ENCODE measurements around the gene BORCS5.

Gene BORCS5

DNA sequence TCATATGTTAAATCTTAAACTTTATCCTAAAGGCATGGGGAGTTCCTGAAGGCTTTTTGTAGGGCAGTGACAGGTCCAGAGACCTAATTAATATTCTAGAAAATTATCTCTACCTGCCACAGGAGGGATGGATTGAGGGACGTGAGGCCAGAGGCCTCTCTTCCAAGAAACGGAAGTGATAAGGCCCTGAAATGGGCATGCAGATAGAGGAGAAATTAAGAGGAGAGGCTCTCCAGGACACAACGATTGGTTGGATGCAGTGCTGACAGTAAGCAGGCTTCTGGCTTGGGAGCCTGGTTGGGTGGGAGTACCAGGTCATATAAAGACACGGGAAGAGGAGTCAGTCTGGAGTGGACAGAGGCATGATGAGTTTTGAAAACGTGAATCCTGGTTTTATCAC lies 3.1 kb upstream of the BORCS5 start:
- DNase-seq = no peak

DNA sequence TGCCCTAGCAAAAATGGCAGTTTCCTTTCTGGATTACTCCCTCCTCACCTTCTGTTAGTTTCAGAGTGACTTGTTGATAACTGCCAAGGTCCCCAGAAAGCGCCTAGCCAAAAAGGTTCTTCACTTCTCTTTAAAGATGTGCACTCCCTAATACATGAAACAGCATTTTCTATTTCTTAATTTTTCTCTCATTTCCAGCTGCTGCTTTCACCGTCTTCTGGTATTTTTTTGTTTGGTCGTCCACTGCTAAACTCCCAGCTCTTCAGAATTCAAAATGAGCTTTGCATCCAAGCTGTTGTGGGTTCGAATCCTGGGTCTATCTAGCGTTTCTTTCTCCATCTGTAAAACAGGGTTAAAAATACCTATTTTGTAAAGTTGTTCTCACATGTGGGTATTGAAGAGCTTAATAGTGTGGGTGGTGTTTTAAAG lies 397 bp upstream of the BORCS5 start:
- no peak for DNase-seq

DNA sequence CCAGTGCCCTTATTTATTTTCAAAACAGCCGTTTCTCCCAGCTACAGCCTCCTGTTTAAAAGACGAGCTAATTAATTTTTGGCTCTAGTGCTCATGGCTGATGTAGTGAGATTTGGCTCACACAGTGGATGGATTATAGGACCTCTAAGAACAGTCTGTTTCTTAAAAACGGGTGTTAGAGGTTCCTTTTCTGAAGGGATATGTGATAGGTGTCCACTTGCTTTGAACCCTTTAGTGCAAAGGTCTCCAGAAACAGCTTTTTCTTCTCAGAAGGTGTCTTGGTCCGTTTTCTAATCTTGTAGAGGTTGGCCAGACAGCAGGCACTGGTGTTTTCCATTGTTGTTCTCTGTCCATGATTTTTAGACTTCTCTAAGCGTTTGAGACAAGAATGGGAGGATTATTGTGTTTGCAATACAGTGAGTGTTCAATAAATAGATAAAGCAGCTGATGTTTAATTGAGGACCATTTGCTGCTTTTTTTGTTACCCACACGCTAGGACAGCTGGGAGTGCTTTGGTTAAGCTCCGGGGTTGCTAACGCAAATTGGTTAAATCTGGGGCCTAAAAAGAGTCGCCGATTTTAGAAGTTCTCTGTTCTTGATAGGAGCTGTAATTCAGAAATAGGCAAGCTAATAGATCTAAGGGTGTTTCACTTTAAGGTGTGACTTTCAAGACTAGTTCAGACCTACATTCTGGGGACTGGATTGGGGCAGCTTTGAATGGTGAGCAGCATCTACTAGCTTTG lies 1.0 kb downstream of the BORCS5 start:
- DNase-seq = no peak

DNA sequence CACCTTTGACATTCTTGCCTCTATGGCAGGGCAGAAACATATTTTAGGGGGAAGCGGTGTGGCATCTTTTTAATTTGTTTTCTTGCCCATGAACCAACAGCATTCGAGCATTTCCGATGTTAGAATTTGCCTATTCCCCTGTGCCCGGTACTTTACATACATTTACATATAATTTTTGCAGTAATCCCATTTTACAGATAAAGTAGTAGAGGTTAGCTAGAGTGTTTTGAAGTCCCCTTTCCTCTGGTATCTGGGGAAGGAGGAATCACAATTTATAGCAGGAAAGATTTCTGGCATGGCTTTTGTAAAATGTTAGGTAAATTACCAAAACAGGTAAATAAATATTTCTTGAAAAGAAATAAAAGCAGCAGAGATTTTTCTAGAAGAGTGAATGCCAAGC lies 1.6 kb downstream of the BORCS5 start:
- DNase-seq = no peak

DNA sequence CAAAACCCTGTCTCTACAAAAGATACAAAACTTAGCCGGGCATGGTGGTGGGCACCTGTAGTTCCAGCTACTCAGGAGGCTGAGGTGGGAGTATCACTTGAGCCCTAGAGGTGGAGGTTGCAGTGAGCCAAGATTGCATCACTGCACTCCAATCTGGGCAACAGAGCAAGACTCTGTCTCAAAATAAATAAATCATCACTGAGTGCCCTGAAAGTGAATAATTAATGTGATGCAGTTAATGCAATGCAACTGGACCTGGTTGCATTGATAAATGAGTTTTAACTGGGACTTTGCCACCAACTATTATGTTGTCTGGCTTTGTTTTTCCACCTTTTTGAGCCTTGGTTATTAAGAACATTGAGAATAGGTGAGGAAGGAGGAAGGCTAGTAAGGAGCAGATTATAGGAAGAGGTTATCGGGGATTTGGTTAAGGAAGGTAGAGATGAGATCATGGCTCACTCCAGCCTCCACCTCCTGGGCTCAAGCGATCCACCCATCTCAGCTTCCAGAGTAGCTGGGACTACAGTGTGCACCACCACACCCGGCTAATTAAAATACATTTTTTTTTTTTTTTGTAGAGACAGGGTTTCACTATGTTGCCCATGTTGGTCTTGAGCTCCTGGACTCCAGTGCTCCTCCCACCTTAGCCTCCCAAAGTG lies 8.0 kb downstream of the BORCS5 start:
- no peak for DNase-seq

DNA sequence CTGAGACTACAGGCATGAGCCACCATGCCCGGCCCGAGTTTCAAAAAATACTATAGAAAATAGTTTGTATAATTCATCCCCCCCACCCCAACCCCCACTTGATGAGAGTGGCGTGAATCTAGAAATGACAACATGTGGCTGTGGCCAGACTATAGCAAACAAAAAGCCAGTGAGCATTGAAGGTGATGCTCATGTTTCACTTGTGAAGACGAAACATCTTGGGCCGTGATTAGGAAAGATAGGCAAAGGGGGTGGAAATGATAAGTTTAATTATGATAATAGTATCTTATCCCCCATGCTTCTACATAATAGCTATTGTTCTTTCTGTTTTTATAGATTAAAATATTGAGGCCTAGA lies 8.5 kb downstream of the BORCS5 start:
- no peak for DNase-seq

DNA sequence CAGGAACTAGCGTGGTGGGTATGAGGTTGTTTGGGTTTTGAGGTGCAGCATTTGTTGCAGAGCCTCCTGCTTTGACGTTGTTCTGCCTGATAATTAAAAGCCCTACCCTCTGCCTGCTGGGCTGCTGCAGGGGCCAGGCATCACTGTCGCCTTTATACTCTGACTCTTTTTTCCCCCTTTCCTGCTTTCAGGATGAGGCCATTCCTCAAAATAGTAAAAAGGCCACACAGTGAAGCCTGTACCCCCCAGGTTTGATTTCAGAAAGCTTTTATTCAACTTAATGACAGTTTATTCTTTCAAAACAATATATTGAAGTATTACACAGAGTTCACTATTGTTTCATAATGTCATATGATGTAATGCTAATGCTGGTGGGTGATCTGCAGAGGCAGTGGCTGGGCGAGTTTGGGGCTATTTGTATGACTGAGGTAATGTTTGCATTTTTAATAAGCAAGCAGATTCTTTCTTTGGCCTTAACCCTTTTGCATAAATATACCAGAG lies 9.1 kb downstream of the BORCS5 start:
- DNase-seq = no peak

DNA sequence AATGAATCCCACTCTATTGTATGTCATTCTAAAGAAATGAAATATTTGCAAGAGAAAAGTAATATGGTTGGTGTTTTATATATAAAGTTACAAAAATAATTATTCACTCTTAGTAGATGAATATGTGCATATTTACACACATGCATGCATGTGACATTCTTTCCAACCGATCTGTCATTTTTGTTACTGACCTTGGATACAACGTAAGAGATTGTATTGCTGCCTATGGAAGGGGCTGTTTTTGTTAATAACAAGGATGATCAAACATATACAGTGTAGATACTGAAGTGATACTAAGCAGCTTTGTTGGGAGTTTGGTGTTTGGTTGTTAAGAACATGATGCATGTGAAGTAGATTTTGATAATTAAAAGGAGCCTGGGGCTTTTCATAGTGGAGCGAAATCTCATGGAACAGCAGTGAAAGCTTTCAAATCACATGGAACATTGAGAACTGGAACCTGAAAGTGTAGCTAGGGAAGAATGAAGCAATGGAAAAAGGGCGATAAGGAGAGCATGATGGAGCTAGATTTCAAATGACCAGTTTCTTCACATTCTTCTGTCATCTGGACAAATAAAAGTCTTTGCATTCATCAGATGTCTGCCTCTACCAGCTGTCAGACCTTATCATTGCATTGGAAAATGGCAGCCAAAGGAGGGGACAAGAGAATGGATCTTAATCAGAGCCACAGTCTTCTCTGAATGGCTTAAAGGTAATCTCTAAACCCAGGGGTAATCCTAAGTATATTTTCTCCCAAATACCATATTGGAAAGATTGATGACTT lies 10.0 kb downstream of the BORCS5 start:
- DNase-seq = no peak

DNA sequence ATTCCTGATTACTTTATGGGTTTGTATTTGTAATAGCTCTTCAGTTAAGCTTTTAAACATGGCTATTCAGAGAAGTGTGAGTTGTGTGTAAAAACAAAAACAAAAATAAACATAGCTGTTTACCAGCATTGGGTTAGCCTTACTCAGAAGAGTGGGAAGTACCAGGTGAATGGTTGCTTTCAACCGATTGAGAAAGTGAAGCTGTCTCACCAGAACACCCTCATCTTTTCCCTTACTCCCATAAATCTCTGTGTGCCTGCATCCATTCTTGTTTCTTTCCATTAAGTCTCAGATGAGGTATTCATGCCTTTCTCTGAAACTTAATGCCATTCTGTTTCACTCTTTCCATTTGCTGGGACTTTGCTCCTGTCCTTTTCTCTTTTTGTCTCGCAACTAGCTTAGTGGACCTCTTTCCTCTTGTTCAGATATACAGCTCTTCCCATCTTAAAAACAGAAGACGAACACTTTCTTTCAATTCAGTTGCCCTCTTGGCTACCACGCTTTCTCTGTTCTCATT lies 10.7 kb downstream of the BORCS5 start:
- DNase-seq = no peak

DNA sequence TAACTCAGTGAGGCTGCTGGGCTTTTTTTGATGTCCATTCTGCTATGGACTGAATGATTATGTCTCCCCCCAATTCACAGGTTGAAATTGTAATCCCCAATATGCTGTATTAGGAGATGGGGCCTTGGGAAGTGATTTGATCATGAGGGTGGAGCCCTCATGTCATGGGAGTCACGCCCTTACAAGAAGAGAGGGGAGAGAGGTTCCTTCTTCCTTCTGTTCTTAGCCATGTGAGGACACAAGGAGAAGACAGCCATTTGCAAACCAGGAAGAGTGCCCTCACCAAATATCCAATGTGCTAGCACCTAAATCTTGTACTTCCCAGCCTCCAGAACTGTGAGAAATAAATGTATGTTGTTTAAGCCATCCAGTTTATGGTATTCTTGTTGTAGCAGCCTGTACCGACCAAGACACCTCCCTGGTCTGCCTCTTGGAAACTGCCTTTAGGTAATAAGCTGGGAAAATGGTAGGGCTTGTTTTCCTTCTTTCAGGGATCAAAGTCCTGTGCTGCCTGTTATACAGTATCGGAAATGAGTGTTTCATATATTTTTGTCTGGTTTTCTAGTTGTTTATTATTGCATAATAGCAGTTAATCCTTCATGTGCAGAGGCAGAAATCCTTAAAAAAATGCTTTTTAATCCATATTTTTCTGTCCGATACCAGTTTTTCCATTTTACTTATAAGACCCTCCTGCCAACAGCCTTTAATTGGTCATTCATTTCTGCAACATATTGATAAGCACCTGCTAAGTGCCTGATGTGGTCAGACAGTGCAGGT lies 16.3 kb downstream of the BORCS5 start:
- no peak for DNase-seq

DNA sequence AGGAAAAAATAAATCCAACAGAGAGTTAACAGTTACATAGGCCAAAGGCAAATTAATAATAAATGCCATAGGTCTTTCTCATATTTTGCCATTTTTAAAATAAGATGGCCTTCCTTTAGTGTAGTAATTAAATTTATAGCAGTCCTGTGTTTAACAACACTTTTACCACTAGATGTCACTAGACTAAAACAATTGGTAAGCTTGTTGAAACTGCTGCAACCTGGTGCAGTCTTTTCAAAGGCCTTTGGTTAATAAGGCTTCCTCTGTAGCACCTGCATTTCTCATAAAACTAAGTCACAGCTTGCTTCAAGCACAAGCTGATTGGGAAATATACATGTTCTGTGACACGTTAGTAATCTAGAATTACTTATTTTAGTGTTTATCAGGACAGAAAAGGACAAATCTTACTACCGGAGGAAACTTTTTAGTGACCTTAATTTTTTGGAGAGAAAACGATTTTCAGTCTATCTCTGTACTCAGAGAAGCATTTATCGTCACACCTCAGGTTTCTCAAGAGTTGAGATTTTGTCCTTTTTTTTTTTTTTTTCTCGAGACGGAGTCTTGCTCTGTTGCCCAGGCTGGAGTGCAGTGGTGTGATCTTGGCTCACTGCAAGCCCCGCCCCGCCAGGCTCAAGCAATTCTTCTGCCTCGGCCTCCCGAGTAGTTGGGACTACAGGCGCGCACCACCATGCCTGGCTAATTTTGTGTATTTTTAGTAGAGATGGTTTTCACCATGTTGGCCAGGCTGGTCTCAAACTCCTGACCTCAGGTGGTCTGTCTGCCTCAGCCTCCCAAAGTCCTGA lies 20.0 kb downstream of the BORCS5 start:
- peak; percentile 7 for DNase-seq

DNA sequence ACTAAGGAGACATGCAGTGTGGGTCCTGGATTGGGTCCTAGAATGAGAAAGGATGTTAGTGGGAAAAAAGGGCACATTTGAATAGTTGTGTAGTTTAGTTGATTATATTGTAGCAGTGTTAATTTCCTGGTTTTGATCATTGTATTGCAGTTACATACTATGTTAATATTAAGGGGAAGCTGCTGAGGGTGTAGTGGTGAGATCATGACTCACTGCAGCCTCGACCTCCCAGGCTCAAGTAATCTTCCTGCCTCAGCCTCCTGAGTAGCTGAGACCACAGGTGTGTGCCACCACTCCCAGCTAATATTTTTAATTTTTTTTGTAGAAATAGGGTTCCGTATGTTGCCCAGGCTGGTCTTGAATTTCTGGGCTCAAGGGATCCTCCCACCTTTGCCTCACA lies 21.7 kb downstream of the BORCS5 start:
- no peak for DNase-seq

DNA sequence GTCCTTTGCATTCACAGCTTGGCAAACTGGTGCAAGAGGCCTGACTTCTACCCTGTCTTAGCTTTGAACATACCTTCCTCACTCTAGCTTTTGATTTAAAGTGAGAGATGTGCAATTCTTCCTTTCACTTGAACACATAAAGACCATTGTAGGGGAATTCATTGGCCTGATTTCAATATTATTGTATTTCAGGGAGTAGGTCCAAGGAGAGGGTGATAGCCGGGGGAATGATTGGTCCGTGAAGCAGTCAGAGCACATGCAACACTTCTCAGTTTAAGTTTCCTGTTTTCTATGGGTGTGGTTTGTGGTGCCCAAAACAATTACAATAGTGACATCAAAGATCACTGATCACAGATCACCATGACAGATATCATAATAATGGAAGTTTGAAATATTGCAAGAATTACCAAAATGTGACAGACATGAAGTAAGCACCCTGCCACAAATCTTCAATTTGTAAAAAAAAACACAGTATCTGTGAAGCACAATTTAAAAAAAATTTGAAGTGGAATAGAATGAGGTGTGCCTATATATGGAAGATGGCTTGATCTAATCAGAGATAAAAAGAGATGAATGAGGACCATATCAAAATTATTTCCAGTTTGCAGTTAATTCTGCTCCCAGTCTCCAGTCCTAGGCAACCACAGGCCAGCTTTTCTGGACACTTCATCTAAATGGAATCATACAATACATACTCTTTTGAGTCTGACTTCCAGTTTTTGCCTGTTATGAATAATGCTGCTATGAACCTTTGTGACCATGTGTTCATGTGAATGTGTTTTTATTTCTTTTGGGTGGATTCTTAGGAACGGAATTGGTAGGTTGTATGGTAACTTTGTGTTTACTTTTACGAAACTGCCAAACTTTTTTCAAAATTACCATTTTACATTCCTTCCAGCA lies 23.2 kb downstream of the BORCS5 start:
- no peak for DNase-seq

DNA sequence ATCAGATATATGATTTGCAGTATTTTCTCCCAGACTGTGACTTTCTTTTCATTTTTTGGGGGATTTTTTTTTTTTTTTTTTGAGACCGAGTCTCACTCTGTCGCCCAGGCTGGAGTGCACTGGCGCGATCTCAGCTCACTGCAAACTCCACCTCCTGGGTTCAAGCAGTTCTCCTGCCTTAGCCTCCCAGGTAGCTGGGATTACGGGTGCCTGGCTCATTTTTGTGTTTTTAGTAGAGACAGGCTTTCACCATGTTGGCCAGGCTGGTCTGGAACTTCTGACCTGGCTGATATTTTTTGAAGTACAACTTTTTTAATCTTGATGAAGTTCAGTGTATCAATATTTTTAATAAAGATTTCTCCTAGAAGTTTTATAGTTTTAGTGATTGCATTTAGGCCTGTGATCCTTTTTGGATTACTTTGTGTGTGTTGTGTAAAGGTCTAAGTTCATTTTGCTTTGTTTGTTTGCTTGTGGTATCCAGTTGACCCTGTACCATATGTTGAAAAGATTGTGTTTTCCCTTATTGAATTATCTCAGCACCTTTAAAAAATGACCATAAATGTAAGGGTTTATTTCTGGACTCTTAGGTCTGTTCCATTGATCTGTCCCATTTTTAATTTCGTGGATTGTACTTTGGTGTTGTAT lies 24.2 kb downstream of the BORCS5 start:
- DNase-seq = no peak

DNA sequence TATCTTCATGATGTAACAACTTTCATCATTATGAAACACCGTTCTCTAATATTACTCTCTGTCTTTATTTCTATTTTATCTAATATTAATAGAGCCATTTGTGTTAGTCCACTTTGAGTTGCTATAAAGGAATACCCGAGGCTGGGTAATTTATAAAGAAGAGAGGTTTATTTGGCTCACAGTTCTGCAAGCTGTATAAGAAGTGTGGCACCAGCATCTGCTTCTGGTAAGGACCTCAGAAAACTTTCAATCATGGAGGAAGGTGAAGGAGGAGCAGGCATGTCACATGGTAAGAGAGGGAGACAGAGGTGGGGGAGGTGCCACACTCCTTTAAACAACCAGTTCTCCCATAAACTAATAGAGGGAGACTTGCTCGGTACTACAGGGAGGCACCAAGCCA lies 25.1 kb downstream of the BORCS5 start:
- no peak for DNase-seq

DNA sequence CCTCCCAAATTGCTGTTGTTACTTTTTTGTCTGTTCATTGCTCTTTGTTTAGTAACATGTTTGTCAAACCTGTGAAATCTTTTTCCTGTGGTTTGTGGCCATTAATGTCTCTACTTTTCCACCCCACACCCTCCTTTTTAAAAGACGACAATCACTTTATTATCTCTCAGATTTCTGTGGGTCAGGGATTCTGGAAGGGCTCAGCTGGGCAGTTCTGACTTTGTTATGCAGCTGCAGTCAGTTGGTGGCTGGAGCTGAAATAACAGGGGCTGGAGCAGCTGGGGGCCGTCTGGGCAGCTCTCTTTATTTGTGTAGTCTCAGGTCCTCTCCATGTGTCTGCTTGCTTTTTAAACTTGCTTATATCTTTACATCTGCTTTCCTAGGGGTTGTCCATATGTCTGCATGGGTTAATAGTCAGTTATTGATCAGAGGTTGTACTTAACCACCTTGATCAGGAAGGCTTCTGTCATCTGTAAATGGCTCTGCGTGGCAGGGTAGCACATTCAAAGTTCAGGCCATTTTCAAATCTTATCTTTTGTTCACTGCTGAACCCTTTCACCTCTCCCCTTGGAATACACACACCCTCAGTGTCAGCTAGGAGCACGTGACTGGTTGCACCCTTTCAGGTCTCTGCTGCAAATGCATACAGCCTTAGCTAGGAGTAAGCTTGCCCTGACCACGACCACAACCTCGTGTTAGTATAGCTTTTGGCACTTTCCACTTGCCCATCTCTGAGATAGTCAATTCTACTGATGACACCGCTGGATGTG lies 27.9 kb downstream of the BORCS5 start:
- DNase-seq = no peak

DNA sequence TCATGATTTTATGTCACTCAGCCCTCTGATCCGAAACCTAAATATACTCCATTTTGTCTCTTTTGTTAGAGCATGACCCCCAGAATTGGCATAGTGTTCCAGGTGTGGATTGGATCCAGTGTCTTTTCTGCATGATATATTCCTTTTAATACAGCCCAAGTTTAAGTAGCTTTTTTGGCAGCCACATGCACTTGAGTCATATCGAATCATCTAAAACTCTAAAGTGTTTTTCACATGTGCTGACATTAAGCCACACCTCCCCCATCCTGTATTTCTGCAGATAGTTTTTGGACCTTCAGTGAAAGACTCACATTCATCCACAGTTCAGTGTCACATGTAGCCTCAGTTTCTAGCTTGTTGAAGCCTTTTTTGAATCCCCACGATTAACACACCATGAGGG lies 30.6 kb downstream of the BORCS5 start:
- no peak for DNase-seq

DNA sequence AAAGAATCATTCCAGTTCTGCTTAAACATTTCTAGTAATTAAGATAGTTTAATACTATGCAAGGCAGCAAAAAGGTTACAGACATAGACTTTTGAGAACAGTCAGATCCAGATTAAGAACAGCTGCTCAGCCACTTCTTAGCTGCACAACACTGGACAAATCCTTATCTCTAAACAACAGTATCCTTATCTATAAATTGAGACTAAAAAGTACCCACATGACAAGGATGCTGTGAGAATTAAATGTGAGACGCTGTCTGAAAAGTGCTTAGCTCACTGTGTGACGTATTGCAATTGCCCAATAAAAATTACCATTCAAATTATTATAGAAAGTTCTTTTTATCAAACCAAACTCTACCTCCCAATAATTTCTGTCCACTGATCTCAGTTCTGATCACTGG lies 35.5 kb downstream of the BORCS5 start:
- no peak for DNase-seq

DNA sequence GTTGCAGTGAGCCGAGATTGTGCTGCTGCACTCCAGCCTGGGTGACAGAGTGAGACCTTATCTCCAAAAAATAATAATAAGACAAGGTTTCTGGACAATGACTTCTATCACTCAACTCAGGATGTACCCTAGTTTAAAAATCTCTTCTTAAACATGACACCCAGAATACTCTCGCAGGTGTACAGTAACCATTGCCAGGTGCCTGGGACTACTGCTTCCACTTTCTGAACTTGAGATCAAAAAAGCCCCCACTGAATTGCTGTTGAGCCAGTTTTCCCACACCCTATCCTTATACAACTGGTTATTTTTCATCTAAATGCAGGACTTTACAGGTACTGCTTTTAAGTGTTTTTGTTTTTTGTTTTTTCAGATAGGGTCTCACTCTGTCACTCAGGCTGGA lies 36.3 kb downstream of the BORCS5 start:
- DNase-seq = no peak

DNA sequence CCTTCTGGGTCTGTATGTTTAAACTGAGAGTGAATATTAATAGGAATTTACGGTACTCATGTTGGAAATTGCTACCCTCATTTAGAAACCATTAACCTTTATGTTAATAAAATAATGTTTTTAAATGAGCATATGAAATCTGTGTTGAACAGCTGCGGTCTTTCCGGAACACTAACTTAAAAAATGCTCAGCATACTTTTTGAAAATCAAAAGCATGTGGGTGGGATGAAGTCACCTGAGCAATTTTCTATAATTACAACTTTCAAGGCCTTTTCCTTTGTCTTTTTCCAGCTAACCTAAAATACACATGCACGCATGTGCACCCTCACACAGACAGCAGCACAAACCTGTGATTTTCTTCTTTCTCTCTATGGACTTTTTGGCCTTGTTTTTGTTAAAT lies 39.8 kb downstream of the BORCS5 start:
- DNase-seq = no peak
